Measurements from ENCODE around the gene UBXN2A.
"Not testable (repeated sequence)": the region's sequence is repeated elsewhere in the genome, so short reads cannot be mapped to it uniquely, and the experiment has no call there.

UBXN2A gene

DNA sequence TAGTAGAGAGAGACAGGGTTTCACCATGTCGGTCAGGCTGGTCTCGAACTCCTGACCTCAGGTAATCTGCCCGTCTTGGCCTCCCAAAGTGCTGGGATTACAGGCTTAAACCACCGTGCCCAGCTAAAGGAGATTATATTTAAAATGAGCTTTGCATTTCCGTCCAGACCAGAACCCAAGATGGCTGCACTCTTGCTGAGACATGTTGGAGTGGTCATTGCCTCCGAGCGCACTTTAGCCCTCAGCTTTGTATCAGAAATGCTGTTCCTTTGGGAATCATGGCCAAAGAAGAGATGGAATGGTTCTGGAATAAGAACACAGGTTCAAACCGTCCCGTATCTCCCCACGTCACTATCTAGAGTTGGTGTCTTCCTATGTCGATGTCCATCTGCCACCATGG lies 3.4 kb downstream of the UBXN2A start:
- no peak for DNase-seq

DNA sequence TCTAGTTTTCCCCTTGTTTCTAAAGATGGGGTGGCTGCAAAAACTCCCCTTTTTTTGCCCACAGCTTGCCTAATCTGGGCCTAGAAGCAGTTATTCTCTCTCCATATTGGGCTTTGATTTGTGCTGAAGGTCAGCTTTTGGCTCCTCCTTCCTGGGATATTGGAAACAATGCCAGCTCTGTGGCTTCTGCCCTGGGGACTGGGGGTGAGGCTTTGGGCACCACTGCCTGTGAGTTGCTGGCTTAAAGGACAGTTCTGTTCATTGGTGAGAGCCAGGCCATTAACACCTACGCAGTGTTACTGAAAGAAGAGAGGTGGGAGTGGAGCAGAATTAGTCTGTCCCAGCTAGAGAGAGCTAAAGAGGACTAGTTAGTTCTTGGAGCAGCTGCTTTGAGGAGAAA lies 4.3 kb downstream of the UBXN2A start:
- DNase-seq = no peak

DNA sequence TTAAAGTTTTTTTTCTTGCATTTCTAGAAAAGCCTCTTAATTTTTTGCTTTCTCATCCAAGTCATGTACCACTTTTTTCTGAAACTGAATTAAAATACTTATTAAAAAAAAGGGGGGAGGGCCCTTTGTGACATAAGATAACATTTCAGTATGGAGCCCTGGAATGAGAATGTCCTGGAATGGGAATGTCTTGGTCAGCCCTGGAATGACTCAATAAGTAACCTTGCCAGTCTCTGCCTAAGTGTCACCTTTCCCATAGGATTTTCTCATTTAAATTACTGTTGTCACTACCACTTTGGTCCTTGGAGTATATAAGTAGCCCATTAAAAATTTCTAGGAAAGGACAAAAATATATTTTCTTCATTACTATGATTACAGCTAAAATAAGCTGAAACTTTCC lies 4.7 kb downstream of the UBXN2A start:
- DNase-seq = no peak

DNA sequence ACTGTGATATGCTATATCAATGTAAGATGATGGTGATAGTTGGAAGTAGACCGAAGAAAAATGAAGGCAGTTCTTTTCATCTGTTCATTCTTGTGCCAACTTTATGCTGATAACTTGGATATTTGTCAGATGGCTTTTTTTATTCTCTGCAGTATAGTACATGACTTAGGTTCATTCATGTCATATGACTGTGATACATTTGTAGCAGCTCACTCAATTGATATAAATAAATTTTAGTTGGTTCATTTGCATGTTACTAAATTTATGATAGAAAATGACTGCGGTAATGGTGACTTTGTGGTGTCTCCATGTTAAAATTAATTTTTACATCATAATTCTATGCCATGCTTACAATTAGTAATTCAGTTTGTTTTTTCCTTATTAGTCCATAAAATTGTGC lies 7.1 kb downstream of the UBXN2A start:
- no peak for DNase-seq

DNA sequence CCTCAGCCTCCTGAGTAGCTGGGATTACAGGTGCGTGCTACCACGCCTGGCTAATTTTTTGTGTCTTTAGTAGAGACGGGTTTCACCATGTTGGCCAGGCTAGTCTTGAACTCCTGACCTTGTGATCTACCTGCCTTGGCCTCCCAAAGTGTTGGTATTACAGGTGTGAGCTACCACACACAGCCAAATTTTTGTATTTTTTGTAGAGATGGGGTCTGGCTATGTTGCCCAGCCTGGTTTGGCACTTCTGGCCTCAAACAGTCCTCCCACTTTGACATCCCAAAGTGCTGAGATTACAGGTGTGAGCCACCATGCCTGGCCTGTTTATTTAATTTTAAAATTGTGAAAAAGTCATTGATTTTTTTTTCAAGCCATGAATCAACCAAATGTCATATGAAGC lies 12.3 kb downstream of the UBXN2A start:
- DNase-seq = not testable (repeated sequence)

GRCh38 chr2:23953625-23954024 lies 13.4 kb downstream of the UBXN2A start:
- no peak for DNase-seq

DNA sequence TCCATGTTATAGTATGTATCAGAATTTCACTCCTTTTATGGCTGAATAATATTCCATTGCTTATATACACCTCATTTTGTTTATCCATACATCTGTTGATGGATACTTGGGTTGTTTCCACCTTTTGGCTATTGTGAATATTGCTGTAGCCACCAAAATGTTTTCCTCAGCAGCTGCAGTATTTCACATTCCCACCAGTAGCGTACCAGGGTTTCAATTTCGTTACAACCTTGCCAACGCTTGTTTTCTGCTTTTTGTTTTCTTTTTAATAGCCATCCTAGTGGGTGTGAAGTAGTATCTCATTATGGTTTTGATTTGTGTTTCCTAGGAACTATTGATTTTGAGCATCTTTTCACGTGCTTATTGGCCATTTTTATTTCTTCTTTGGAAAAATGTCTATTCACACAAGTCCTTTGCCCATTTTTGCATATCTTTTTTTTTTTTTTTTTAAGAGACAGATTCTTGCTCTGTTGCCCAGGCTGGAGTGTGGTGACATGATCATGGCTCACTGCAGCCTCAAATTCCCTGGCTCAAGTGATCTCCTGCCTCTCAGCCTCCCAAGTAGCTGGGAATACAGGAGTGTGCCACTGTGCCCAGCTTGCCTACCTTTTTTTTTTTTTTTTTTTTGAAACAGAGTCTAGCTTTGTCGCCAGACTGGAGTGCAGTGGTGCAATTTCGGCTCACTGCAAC lies 14.2 kb downstream of the UBXN2A start:
- DNase-seq = no peak

- DNase-seq = no peak
These were observed 27.6 kb downstream of the UBXN2A start for GRCh38 chr2:23967846-23968245.

DNA sequence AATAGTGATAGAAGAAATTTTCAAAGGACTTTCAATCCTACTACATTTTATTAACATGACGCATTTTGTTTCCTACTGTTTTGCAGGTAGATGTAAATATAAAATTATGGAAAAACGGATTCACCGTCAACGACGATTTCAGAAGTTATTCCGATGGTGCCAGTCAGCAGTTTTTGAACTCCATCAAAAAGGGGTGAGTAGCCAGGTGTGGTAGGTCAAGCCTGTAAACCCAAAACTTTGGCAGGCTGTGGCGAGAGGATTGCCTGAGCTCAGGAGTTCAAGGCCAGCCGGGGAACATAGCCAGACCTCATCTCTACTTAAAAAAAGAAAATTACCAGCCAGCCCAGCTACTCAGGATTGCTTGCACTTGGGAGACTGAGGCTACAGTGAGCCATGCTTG lies 36.6 kb downstream of the UBXN2A start:
- DNase-seq = no peak

DNA sequence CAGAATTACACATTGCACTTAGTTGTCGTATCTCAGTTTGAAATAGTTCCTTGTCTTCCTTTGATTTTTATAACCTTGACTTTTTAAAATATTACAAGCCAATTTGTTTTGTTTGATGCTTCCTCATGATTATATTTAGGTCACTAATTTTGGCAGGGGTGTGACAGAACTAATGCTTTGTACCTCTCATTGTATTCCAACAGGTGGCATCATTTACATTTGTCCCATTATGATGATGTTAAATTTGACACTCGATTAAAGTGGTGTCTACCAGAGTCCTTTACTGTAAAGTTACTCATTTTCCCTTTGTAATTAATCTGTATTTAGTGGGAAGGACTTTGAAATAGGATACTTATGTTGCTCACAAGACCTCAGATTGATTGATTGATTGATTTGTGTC lies 48.1 kb downstream of the UBXN2A start:
- DNase-seq = peak; percentile 40

DNA sequence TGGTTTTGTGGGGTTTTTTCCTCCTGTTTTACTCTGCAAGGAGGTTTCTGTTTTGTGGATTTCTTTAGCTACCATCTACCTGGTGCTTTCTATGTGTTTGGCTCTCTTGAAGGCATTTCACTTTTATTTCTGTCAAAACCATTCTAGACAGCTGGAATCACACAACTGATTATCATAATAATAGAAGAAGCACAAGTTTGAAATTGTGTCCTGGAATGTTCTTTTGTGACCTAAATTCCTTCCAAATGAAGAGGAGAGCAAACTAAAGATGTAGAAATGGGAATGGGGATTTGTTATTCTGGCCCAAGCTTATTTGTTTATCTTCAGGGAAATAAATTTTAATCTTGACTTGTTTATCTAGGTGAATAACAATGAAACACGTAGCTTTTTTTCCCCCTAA lies 52.7 kb downstream of the UBXN2A start:
- no peak for DNase-seq

DNA sequence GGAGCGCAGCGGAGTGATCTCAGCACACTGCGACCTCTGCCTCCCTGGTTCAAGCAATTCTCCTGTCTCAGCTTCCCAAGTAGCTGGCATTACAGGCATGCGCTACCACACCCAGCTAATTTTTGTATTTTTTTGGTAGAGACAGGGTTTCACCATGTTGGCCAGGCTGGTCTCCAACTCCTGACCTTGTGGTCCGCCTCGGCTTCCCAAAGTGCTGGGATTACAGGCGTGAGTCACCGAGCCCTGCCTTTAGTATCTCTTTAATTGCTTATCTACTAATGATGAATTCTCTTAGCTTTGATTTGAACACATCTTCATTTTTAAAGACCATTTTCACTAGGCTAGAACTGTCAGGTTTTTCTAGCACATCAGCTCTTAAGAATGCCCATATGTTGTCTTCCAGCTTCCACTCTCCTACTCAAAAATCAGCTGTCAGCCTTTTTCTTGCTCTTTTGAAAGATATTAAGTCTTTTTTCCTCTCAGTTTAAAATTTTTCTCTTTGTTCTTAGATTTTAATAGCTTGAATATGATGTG lies 53.5 kb downstream of the UBXN2A start:
- no peak for DNase-seq

GRCh38 chr2:23994567-23994966 lies 54.3 kb downstream of the UBXN2A start:
- no peak for DNase-seq

DNA sequence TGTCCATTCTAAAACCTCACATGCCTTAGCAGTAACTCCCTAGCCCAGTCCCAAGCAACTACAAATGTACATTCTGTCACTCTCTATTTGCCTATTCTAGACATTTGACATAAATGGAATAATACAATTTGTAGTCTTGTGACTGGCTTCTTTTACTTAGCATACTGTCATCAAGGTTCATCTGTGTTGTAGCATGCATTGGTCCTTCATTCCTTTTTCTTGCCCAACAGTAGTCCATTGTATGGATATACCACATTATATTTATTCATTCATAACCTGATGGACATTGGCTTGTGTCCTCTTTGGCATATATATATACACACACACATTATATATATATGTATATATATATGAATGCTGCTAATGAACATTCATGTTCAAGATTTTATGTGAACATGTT lies 67.4 kb downstream of the UBXN2A start:
- no peak for DNase-seq

DNA sequence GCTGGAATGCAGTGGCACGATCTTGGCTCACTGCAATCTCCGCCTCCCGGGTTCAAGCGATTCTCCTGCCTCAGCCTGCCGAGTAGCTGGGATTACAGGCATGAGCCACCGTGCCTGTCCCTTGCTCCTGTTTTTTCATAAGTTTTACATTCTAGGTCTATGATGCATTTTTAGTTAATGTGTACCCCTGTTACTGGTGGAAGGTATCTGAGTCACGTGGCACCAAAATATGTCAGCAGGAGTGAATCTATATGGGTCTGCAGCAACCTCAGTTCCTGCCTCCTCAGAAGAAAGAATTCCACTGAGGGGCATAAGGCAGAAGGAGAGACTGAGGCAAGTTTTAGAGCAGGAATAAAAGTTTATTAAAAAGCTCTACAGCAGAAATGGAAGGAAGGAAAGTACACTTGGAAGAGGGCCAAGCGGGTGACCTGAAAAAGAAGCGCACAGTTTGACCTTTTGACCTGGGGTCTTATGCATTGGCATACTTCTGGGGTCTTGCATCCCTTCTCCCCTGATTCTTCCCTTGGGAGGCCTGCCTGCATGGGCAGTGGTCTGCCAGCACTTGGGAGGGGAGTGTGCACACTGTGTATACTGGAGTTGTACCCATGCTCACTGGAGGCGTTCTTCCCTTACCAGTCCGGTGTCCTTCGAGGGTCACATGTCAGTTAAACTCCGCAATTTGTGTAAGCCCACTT lies 68.6 kb downstream of the UBXN2A start:
- no peak for DNase-seq

- no peak for DNase-seq
These were observed 69.1 kb downstream of the UBXN2A start for GRCh38 chr2:24009367-24009679.

- no peak for DNase-seq
These were observed 69.6 kb downstream of the UBXN2A start, which contains the start of gene MFSD2B for GRCh38 chr2:24009680-24010476. Gene MFSD2B (plus strand): TSS chr2:24010085. CDS start chr2:24010097, 12 bp downstream.

- no peak for DNase-seq
These were observed 70.4 kb downstream of the UBXN2A start for GRCh38 chr2:24010477-24011249.

DNA sequence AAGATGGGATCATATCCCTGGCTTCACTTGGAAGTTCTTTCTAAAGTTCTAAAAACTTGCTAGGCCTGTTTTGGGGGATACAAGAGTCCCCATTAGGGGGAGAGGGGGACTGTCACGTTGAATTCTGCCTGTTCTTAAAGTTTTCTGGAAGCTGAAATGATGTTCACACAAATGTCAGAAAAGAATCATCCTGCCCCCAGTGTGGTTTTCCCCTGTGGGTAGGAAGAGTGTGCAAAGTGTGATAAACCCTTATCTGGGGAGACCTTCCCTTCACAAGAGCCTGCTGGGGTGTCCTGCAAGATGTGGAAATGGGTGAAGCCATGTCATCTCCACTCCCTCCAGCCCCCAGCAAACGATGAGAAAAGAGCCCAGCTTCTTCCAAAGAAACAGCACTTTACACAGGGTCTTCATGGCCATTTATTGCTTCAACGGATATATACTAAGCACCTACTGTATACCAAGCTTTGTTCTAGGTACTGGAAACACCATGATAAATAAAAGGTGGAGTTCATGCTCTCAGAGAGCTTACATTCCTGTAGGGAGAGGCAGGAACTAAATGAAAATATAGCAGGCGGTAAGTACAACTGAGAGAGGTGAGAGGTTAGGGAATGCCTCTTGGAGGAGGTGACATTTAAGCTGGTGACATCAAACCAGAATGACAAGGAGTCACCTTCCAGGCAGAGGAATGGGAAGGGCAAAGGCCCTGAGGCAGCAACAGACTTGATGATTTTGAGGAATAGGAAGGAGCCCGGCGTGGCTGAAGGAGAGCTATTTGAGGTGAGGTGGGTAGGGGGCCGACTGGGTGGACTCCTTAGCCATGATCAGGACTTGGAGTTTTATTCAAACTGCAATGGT lies 71.2 kb downstream of the UBXN2A start:
- DNase-seq = no peak

DNA sequence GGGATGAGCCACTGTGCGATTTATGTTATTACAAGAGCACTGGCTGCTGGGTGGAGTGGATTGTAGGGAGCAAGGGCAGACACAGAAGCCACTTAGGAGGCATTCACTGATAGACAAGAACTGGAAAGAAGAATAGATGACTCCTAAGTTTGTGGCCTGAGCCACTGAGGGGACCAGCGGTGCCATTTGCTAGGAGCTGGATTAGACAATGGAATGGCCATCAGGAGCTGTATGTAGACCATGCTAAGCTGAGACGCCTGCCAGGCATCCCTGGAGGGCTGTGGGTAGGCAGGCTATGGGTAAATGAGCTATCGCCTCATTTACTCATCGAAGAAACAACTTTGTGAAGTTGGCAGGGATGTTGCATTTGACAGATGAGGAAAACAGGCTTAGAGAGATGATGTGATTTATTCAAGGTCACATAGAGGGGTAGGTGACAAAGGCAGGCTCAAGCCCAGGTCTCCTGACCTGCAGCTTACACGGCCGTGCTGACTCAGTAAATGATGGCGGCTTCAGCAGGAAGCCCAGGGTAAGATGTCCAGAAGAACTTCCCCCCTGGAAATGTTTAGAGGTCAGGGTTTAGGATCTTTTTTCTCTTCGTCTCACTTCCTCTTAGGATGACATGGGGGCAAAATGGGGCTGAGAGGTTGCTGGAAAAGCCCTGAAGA lies 72.4 kb downstream of the UBXN2A start:
- no peak for DNase-seq

- not testable (repeated sequence) for DNase-seq
These were observed 74.6 kb downstream of the UBXN2A start for GRCh38 chr2:24014902-24015301.

Measured in CD4-positive, alpha-beta T cell treated with Interleukin-10 for 1 hour (primary cell).